HG02678 (cell line): ENCODE data around the gene ANKRD6.

Source experiments
- ATAC-seq: cut with Tn5 transposase; IDR thresholded peaks from one replicate; pipeline ENCODE4 v1.9.1; 2021; ENCODE audit warnings: mild to moderate bottlenecking, moderate library complexity; ENCODE audit not compliant: unreplicated experiment

Gene ANKRD6

GRCh38 chr6:89506716-89507617, 74.0 kb downstream of the ANKRD6 start:
- ATAC-seq, result no peak

DNA sequence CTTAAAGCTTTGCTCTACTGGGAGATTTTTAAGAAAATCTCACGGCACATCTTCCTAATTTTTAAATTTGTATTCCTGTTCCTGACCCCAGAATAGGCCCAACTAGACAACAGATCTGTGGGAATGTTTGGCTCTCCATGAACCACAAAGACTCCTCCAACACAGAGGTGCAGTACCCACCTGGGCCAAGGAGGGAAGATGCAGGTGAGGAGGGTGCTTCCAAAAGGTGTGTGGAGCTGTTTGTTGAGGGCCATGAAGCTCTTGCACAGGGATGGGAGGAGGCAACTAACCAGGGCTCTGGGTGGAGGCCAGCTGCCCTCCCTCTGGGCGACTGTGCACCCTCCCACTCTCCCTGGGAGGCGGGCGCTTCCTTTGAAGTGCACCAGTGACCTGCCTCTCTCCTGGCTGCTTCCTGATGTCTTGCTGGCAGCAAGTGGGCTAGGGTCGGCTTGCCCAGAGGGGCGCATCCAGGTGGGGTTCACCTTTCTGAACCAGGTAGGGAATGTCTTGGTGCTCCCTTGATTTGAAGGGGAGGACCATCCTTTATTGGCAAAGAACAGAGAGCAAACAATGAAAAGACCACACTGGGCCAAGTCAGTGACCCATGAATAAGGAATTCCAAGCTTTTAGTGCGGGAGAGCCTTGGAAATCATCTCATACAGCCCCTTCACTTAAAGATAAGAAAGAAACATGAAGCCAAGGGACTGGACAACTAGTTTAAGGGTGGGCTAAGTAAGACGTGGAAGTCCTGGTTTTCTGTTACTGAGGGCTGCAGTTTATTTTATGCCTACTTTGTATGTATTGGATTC, 76.0 kb downstream of the ANKRD6 start:
- ATAC-seq, result no peak

DNA sequence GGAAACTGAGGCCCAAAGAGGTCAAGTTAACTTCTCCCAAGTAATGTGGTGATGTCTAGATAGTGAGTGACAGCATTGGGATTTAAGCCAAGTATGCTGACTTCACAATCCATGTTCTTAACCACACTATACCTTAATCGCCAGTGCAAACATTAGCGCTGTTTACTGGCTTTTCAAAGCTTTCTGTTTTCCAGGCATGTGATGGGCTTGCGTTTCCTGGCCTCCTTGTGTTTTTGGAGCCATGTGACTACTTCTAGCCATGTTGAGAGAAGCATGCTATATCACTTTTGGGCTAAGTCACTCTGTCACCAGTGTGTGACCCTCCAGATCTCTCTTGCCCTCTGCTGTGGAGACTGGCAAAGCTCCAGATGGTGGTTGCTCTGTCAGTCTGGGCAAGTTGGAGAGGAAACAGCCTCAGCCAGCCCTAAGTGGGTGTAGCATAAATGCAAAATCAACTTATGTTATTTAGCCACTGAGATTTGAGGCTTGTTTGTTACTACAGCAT, 76.9 kb downstream of the ANKRD6 start:
- no peak for ATAC-seq

DNA sequence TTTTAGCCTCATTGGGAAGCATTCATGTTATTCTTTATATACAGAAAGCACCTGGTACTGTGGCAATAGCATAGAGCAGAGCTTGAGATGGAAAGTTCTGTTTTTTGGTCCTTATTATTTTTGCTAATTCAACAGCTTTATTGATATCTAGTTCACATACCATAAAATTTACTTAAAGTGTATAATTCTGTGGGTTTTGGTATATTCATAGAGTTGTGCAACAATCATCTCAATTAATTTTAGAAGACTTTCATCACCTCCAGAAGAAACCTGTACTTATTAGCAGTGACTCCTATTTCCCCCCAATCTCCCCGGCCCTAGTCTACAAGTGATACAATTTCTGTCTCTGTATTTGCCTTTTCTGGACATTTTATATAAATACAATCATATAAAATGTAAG, 77.4 kb downstream of the ANKRD6 start:
- no peak for ATAC-seq

- ATAC-seq, result no peak
Observed at GRCh38 chr6:89518352-89519055, 85.6 kb downstream of the ANKRD6 start.

GRCh38 chr6:89520736-89521135, 87.8 kb downstream of the ANKRD6 start:
- no peak for ATAC-seq

- no peak for ATAC-seq
Observed at GRCh38 chr6:89522778-89523177, 89.8 kb downstream of the ANKRD6 start.

DNA sequence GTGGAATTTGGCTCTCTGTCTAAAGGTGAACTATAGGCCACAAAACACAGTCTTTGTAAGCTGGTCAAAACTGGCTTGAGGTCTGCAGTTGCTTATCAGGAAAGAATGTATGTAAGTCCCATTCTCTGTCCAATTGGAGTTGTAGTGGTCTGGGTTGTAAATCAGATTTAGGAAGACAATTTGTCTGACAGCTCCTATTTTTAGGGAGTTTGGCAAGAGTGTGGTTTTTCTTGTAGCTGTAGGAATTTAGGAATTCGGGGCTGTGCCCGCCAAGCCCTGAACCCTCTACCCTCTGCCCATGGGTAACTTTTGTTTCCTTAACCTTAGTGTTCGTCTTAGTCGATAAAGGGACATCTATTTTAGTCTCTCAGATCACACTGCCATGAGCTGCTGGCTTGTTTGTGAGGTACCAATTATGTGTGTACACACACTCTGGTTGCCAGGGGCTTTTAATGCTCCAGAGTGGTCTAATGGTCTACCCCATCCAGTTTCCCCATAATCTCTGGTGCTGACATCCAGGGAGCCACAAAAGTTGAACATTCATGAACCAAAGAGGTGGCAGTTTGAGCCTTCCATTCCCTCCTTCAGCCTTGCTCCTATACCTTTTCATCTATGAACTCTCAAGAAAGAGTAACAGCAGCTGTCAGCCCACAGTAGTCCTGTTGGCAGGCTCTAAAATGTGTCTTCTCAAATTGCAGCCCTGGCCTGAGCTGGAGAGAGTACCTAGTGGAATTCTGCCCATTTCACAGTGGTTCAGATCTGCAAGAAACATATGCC, 93.0 kb downstream of the ANKRD6 start:
- ATAC-seq, result no peak

DNA sequence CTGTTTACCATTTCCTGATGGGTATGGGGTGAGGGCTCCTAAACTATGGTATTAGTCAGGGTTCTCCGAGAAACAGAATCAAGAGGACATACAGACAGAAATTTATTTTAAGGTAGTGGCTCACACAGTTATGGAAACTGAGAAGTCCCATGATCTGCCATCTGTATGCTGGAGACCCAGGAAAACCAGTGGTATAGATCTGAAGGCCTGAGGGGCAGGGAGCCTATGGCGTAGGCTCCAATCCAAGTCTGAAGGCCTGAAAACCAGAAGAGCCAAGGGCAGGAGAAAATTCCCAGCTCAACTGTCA, 93.6 kb downstream of the ANKRD6 start:
- ATAC-seq, result no peak

GRCh38 chr6:89527634-89528033, 94.7 kb downstream of the ANKRD6 start:
- ATAC-seq, result no peak

DNA sequence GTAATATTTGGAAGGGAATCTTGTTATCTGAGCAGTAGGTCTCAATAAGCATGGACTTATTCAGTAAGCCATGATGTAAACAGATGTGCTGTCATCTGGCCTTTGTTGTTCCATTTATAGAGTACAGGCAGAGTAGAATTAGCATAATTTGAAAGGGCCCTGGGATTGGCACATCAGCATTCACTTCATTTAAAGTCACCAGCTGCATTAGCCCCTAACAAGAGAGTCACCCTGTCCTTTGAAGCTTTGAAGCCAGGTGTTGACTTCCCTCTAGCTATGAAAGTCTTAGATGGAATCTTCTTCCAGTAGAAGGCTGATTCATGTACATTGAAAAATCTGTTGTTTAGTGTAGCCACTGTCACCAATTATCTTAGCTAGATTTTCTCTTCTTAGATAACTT, 95.9 kb downstream of the ANKRD6 start:
- no peak for ATAC-seq

DNA sequence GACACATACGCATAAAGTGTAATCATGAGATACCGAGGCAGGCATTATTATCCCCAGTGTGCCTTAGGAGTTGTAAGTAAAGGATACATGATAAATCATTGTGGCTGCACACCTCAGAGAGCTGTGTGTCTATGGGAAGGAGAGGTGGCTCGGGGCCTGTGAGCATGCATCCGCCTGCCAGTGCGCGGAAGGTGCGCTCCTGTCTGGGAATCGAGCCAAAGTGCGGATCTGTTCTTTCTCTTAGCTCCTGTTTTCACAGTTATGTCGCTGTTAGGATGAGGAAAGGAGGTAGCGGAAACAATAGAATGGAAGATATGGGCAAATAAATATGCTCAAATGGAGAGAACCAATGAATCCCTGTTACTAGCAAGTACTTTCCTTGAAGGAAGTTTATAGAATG, 98.0 kb downstream of the ANKRD6 start:
- no peak for ATAC-seq

DNA sequence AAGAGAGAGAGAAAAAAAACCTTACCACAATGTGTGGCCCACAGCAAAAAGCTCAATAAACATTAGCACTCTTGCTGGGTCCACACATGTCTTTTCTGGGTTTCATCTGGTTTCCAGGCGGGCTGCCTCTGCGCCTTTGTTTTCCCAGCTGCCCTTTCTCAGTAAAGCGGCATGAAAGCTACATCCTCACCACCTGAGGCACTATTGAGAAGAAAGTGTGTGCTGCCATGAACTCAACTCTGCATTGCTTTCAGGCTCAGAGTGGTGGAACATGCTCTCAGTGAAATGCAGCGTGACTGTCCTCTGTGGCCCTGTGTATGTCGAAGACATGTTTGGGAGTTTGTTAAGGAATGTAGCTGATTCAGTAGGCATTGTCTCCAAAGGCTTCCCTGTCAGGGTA, 103.3 kb downstream of the ANKRD6 start:
- no peak for ATAC-seq

GRCh38 chr6:89539779-89540178, 106.8 kb downstream of the ANKRD6 start:
- no peak for ATAC-seq

- ATAC-seq, result peak; percentile 50
Observed at GRCh38 chr6:89542081-89542857, 109.3 kb downstream of the ANKRD6 start.

GRCh38 chr6:89542866-89543265, 109.9 kb downstream of the ANKRD6 start:
- ATAC-seq, result no peak

- no peak for ATAC-seq
Observed at GRCh38 chr6:89547281-89547680, 114.3 kb downstream of the ANKRD6 start.

- no peak for ATAC-seq
Observed at GRCh38 chr6:89553431-89553830, 120.5 kb downstream of the ANKRD6 start.

GRCh38 chr6:89554106-89554505, 121.2 kb downstream of the ANKRD6 start:
- ATAC-seq, result no peak

- no peak for ATAC-seq
Observed at GRCh38 chr6:89555031-89555430, 122.1 kb downstream of the ANKRD6 start.
